IMR-90 (cell line): ENCODE measurements around the gene SUSD1. TPM values are rescaled to one million over a fixed set of nuclear protein-coding genes. Genes with fewer than 3 reads are reported as not detected.

Experiments
- ATAC-seq: fragments of 200-7000 bp; cut with Tn5 transposase; 2 replicates; pipeline ENCODE4 v1.9.1; 2020; ENCODE audit warnings: low read depth, mild to moderate bottlenecking, moderate library complexity
- BruUV-seq: library from RNA; stranded (reverse); fragments of 400-500 nt; replicated peaks from 2 replicates; lab custom pipeline; 2021; lab: Mats Ljungman, UMichigan
- CTCF ChIA-PET: fragments of 300-600 bp; formaldehyde crosslinking; extraction: SDS; loops from one replicate; lab custom pipeline; 2021; ENCODE audit warnings: antibody characterized with exemption; lab: Yijun Ruan, JAX
- POLR2A ChIA-PET: fragments of 300-600 bp; sonication (Branson Sonifier 250); formaldehyde crosslinking; loops from one replicate; lab custom pipeline; 2022; ENCODE audit warnings: antibody characterized with exemption; ENCODE audit not compliant: unreplicated experiment; lab: Charles Lee
- DNase-seq: peaks from one replicate; pipeline ENCODE4 v3.0.0; 2013
- H2AFZ ChIP-seq: replicated peaks from 2 replicates; pipeline ENCODE3; 2013; ENCODE audit warnings: low read length, mild to moderate bottlenecking; ENCODE audit not compliant: poor library complexity
- H2AK5ac ChIP-seq: 2 replicates; pipeline ENCODE4 v1.6.1; 2013; ENCODE audit warnings: low read depth, low read length, inconsistent platforms
- H2AK9ac ChIP-seq: replicated peaks from 2 replicates; pipeline ENCODE3; 2013; ENCODE audit warnings: mild to moderate bottlenecking, low read depth, low read length, moderate library complexity; ENCODE audit not compliant: poor library complexity
- H2BK120ac ChIP-seq: 2 replicates; pipeline ENCODE4 v1.6.1; 2013; ENCODE audit warnings: low read depth, low read length, inconsistent platforms
- H2BK15ac ChIP-seq: 3 replicates; pipeline ENCODE4 v1.6.1; 2013; ENCODE audit warnings: low read depth, low read length, inconsistent platforms
- H2BK20ac ChIP-seq: 2 replicates; pipeline ENCODE4 v1.6.1; 2013; ENCODE audit warnings: low read depth, mild to moderate bottlenecking, inconsistent platforms, low read length, moderate library complexity
- H2BK5ac ChIP-seq: 2 replicates; pipeline ENCODE4 v1.6.1; 2013; ENCODE audit warnings: mild to moderate bottlenecking, low read depth, low read length, inconsistent platforms; ENCODE audit not compliant: poor library complexity, severe bottlenecking
- H3K14ac ChIP-seq: replicated peaks from 2 replicates; pipeline ENCODE4 v1.6.1; 2013; ENCODE audit warnings: low read depth, low read length, inconsistent platforms
- H3K18ac ChIP-seq: 2 replicates; pipeline ENCODE4 v1.6.1; 2013; ENCODE audit warnings: low read depth, low read length, control low read depth
- H3K23ac ChIP-seq: 2 replicates; pipeline ENCODE4 v1.6.1; 2013; ENCODE audit warnings: low read depth, low read length, inconsistent platforms
- H3K27ac ChIP-seq: 2 replicates; pipeline ENCODE4 v1.5.1; 2013; ENCODE audit warnings: mild to moderate bottlenecking, control low read depth, low read length; ENCODE audit not compliant: insufficient read depth
- H3K27me3 ChIP-seq: 2 replicates; pipeline ENCODE4 v1.6.1; 2013; ENCODE audit warnings: low read length; ENCODE audit not compliant: control insufficient read depth, insufficient read depth
- H3K36me3 ChIP-seq: 2 replicates; pipeline ENCODE4 v1.6.1; 2013; ENCODE audit warnings: low read length, mixed read lengths; ENCODE audit not compliant: control insufficient read depth, insufficient read depth
- H3K4ac ChIP-seq: 2 replicates; pipeline ENCODE4 v1.6.1; 2013; ENCODE audit warnings: low read depth, low read length, inconsistent platforms
- H3K4me1 ChIP-seq: 2 replicates; pipeline ENCODE4 v1.6.1; 2013; ENCODE audit warnings: low read length, mixed read lengths; ENCODE audit not compliant: control insufficient read depth, insufficient read depth
- H3K4me2 ChIP-seq: 2 replicates; pipeline ENCODE4 v1.6.1; 2013; ENCODE audit warnings: low read depth, mild to moderate bottlenecking, control low read depth, low read length, moderate library complexity
- H3K4me3 ChIP-seq: 2 replicates; pipeline ENCODE4 v1.5.1; 2013; ENCODE audit warnings: low read depth, mild to moderate bottlenecking, control low read depth, low read length, moderate library complexity; ENCODE audit not compliant: insufficient read depth
- H3K56ac ChIP-seq: 2 replicates; pipeline ENCODE4 v1.6.1; 2013; ENCODE audit warnings: low read length, inconsistent platforms; ENCODE audit not compliant: insufficient read depth; ENCODE audit errors: extremely low read depth
- H3K79me1 ChIP-seq, 2 experiments: 2 replicates each; pipeline ENCODE4 v1.6.1; 2013; ENCODE audit warnings: low read length in 2 of 2, inconsistent platforms in 1 of 2, low read depth in 1 of 2
- H3K9ac ChIP-seq: 2 replicates; pipeline ENCODE4 v1.6.1; 2013; ENCODE audit warnings: low read depth, low read length, control low read depth
- H3K9me1 ChIP-seq: 2 replicates; pipeline ENCODE4 v1.6.1; 2013; ENCODE audit warnings: low read length, inconsistent platforms; ENCODE audit not compliant: insufficient read depth
- H3K9me3 ChIP-seq: 2 replicates; pipeline ENCODE4 v1.6.1; 2013; ENCODE audit warnings: low read length; ENCODE audit not compliant: control insufficient read depth, insufficient read depth
- H4K20me1 ChIP-seq: 2 replicates; pipeline ENCODE4 v1.6.1; 2013; ENCODE audit warnings: low read length, inconsistent platforms; ENCODE audit not compliant: insufficient read depth
- H4K5ac ChIP-seq: 2 replicates; pipeline ENCODE4 v1.6.1; 2013; ENCODE audit warnings: mild to moderate bottlenecking, low read depth, low read length, control low read depth
- H4K8ac ChIP-seq, 2 experiments: 2 replicates each; pipeline ENCODE4 v1.6.1; 2013; ENCODE audit warnings: low read depth in 2 of 2, low read length in 2 of 2, control low read depth in 1 of 2, inconsistent platforms in 1 of 2
- H4K91ac ChIP-seq: 2 replicates; pipeline ENCODE4 v1.6.1; 2013; ENCODE audit warnings: low read depth, low read length, inconsistent platforms; ENCODE audit not compliant: insufficient read depth
- BHLHE40 ChIP-seq: fragments of 150-350 bp; IDR thresholded peaks from 2 replicates; pipeline ENCODE4 v1.6.1; 2016; ENCODE audit warnings: mild to moderate bottlenecking, low read depth, low read length
- CEBPB ChIP-seq: IDR thresholded peaks from 2 replicates; pipeline ENCODE4 v1.6.1; 2012; ENCODE audit warnings: low read depth, low read length, improper control_type of control experiment
- CTCF ChIP-seq: conservative IDR thresholded peaks from 2 replicates; pipeline ENCODE4 v1.5.1; 2012; ENCODE audit warnings: mild to moderate bottlenecking, low read depth, low read length, improper control_type of control experiment
- ELK1 ChIP-seq: fragments of 150-350 bp; IDR thresholded peaks from 2 replicates; pipeline ENCODE4 v1.6.1; 2016; ENCODE audit warnings: low read depth, mild to moderate bottlenecking, low read length, moderate library complexity, borderline replicate concordance
- FOS ChIP-seq: fragments of 150-350 bp; IDR thresholded peaks from 2 replicates; pipeline ENCODE4 v1.6.1; 2016; ENCODE audit warnings: low read depth, low read length
- MAZ ChIP-seq: IDR thresholded peaks from 2 replicates; pipeline ENCODE4 v1.6.1; 2012; ENCODE audit warnings: low read depth, mild to moderate bottlenecking, low read length, improper control_type of control experiment, moderate library complexity, borderline replicate concordance
- RAD21 ChIP-seq: IDR thresholded peaks from 2 replicates; pipeline ENCODE4 v1.6.1; 2012; ENCODE audit warnings: low read length, improper control_type of control experiment
- SMC3 ChIP-seq: fragments of 150-350 bp; IDR thresholded peaks from 2 replicates; pipeline ENCODE4 v1.6.1; 2016; ENCODE audit warnings: low read depth, mild to moderate bottlenecking, antibody characterized with exemption, low read length, moderate library complexity
- USF2 ChIP-seq: fragments of 150-350 bp; IDR thresholded peaks from 2 replicates; pipeline ENCODE4 v1.6.1; 2017; ENCODE audit warnings: mild to moderate bottlenecking, antibody characterized with exemption, low read length, low read depth
- WGBS, 2 experiments: methylation state at CpG; one replicate each; pipeline versions ENCODE4 v1.1.5 to v1.1.7; 2013; ENCODE audit warnings: missing lambda C conversion rate in 2 of 2; ENCODE audit not compliant: insufficient read length in 1 of 2; ENCODE audit errors: extremely low coverage in 2 of 2; 5-methylcytosine and 5-hydroxymethylcytosine counted together
- dilution Hi-C: fragments of 300-500 bp; cut with HindIII; formaldehyde crosslinking; loops from one replicate; pipeline ENCODE4 v1.14.3; 2018; ENCODE audit warnings: low sequenced_read_pairs; ENCODE audit not compliant: unreplicated experiment
- in situ Hi-C: fragments of 300-500 bp; cut with MboI; formaldehyde crosslinking; loops from 3 replicates; pipeline ENCODE4 v1.14.3; 2019; ENCODE audit warnings: low sequenced_read_pairs, inconsistent platforms, mixed read lengths
- intact Hi-C: fragments of 100-400 bp; cut with micrococcal nuclease; formaldehyde crosslinking; loops from 2 replicates; pipeline ENCODE4 v1.10.0; 2022
- polyA plus RNA-seq, 3 experiments: library from polyadenylated mRNA; depleted of rRNA; stranded (reverse); fragments of >200 nt; gene quantifications; 2 replicates each; pipeline ENCODE4 v1.2.3, GENCODE V29; 2012; ENCODE audit warnings: low replicate concordance in 1 of 3
- total RNA-seq: library from RNA; depleted of rRNA; stranded (reverse); fragments of >200 nt; gene quantifications from 2 replicates; pipeline ENCODE4 v1.2.3, GENCODE V29; 2012

Gene SUSD1
- total and polyA plus RNA-seq, 2 of the 4 experiments (the other 2 are of a cell fraction), result 4.0 to 4.7 TPM

- ChIA-PET CTCF (interaction anchor here (1.3 kb wide), 1 partner anchor 10 kb away, joined by 3 read pairs; no protein-coding TSS in a partner anchor), POLR2A (no interaction called here)
- H3K4ac ChIP-seq, result peak overlapping the region; percentile 88
- peak overlapping the region; percentile 84; the same call in 2 of the 3 replicates for H2BK15ac ChIP-seq
- H4K20me1 ChIP-seq, result no peaks in the 10 kb centered on the region
- H3K4me3 ChIP-seq, result no peak overlapping the region
- H3K27me3 ChIP-seq, result no peaks in the 10 kb centered on the region
- no peaks in the 10 kb centered on the region for H3K9me3 ChIP-seq
- H2AFZ ChIP-seq, result peak overlapping the region; percentile 36
- DNase-seq (peak; percentile 91), ATAC-seq (peak; percentile 85)
- no peaks in the 10 kb centered on the region for H3K36me3 ChIP-seq
- 70% methylated on average over 2 of the region's 11 CpGs; no CpG with 5 or more reads in 1 of the 2 experiments for WGBS, 2 experiments
- peak overlapping the region; percentile 95 for H2BK120ac ChIP-seq
- H2BK20ac ChIP-seq, result peak overlapping the region; percentile 91
- H3K9ac ChIP-seq, result peak overlapping the region; percentile 4; the same call in 1 of the 2 replicates
- H4K5ac ChIP-seq, result peak overlapping the region; percentile 93
- H3K56ac ChIP-seq, result peak overlapping the region; percentile 70; the same call in 1 of the 2 replicates
- peak overlapping the region; percentile 68 for H2AK5ac ChIP-seq
- H3K79me1 ChIP-seq, result peaks cover 0 to 7% of the 10 kb centered on the region in 2 experiments; a peak in 1 of 4 replicates
- peak overlapping the region; percentile 55 for H3K23ac ChIP-seq
- H3K18ac ChIP-seq, result peak overlapping the region; percentile 98
- peaks cover 18% of the 10 kb centered on the region for H3K4me1 ChIP-seq
- peak overlapping the region; percentile 79 for H4K91ac ChIP-seq
- H3K9me1 ChIP-seq, result peaks cover 13% of the 10 kb centered on the region
- dilution Hi-C loops, result no loop called here
- TF ChIP-seq FOS (peak; percentile 58; the same call in 1 of the 2 replicates), SMC3 (no peak), CEBPB (peak; percentile 11; the same call in 1 of the 2 replicates), RAD21 (no peak), BHLHE40 (peak; percentile 96), ELK1 (no peak), MAZ (no peak), CTCF (no peak), USF2 (peak; percentile 85)
- H3K14ac ChIP-seq, result peak overlapping the region; percentile 71
- H2AK9ac ChIP-seq, result no peak overlapping the region
- no TSS peak for BruUV-seq
- H2BK5ac ChIP-seq, result peak overlapping the region; percentile 85
- H3K27ac ChIP-seq, result peak overlapping the region; percentile 60
- intact Hi-C loops, result no loop called here
- peak overlapping the region; percentile 84 to 88 for H4K8ac ChIP-seq
- in situ Hi-C loops, result no loop called here
- H3K4me2 ChIP-seq, result peak overlapping the region; percentile 29; the same call in 1 of the 2 replicates
These were observed 172.1 kb downstream of the SUSD1 start for GRCh38 chr9:112002847-112003457.
